ENCODE data around the gene ILKAP.

GRCh38 chr2:238230699-238231098, 27.2 kb upstream of the ILKAP start:
- no peak for TF ChIP-seq CTCF (conservative IDR thresholded peaks at IDR 0.05; ENCODE audit: low read depth, low read length)
- no peak for TF ChIP-seq POLR2A (IDR thresholded peaks at IDR 0.05; ENCODE audit: low read depth, low read length)
- no peak for TF ChIP-seq MXI1 (IDR thresholded peaks at IDR 0.05; ENCODE audit: borderline replicate concordance, low read depth, low read length)
- TF ChIP-seq USF2 (IDR thresholded peaks at IDR 0.05; ENCODE audit: low read depth, low read length), result no peak
- TF ChIP-seq RFX5 (IDR thresholded peaks at IDR 0.05; ENCODE audit: low read depth, low read length), result no peak
- TF ChIP-seq RAD21 (IDR thresholded peaks at IDR 0.05; ENCODE audit: low read length), result no peak
